RWPE1 (cell line): ENCODE measurements around the gene ERCC5.

Experiments
- CTCF ChIA-PET: fragments of 350-600 bp; sonication (Branson Sonifier 250); formaldehyde crosslinking; extraction: SDS; loops from one replicate; lab custom pipeline; 2021; lab: Yijun Ruan, JAX
- POLR2A ChIA-PET: fragments of 400-600 bp; formaldehyde crosslinking; extraction: SDS; loops from one replicate; lab custom pipeline; 2020; ENCODE audit warnings: antibody characterized with exemption; ENCODE audit not compliant: low non-redundant PET; lab: Yijun Ruan, JAX
- DNase-seq: peaks from one replicate; pipeline ENCODE4 v3.0.0; 2012; ENCODE audit warnings: low spot score
- H3K27ac ChIP-seq: fragments of 450-650 bp; 2 replicates; pipeline ENCODE4 v1.5.1; 2017
- TF ChIP-seq, protein P1 (sequence below): fragments of 450-650 bp; conservative IDR thresholded peaks from 2 replicates; pipeline ENCODE4 v1.5.1; 2017; ENCODE audit warnings: low read depth, mild to moderate bottlenecking

The ERCC5 gene

DNA sequence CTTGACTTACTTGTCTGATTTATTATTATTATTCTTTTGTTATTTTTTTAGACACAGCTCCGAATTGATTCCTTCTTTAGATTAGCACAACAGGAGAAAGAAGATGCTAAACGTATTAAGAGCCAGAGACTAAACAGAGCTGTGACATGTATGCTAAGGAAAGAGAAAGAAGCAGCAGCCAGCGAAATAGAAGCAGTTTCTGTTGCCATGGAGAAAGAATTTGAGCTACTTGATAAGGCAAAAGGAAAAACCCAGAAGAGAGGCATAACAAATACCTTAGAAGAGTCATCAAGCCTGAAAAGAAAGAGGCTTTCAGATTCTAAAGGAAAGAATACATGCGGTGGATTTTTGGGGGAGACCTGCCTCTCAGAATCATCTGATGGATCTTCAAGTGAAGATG lies 29.4 kb downstream of the ERCC5 start:
- no peak for DNase-seq
- POLR2A ChIA-PET, result no interaction called here
- CTCF ChIA-PET, result no interaction called here
- no peak overlapping the region for H3K27ac ChIP-seq
- TF ChIP-seq, protein P1, sequence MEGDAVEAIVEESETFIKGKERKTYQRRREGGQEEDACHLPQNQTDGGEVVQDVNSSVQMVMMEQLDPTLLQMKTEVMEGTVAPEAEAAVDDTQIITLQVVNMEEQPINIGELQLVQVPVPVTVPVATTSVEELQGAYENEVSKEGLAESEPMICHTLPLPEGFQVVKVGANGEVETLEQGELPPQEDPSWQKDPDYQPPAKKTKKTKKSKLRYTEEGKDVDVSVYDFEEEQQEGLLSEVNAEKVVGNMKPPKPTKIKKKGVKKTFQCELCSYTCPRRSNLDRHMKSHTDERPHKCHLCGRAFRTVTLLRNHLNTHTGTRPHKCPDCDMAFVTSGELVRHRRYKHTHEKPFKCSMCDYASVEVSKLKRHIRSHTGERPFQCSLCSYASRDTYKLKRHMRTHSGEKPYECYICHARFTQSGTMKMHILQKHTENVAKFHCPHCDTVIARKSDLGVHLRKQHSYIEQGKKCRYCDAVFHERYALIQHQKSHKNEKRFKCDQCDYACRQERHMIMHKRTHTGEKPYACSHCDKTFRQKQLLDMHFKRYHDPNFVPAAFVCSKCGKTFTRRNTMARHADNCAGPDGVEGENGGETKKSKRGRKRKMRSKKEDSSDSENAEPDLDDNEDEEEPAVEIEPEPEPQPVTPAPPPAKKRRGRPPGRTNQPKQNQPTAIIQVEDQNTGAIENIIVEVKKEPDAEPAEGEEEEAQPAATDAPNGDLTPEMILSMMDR, result no peak

DNA sequence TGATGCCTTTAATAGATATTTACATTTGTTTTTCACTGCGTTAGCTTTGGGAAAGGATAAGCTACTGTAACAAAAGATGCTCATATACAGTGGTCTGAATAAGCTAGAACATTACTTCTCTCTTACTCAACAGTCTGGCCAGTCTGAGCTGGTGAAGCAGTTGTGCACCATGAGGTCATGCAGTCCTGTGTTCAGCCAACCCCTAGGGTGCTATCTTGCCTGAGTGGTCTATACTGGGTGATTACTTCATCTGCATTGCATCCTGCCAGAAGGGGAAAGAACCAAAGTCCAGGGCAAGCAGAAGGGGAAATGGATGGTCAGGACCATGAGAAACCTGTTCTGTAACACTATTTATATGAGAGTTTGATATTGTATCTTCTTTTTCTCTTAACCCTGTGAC lies 31.5 kb downstream of the ERCC5 start:
- H3K27ac ChIP-seq, result no peak overlapping the region
- DNase-seq, result no peak
- ChIA-PET POLR2A (no interaction called here), CTCF (no interaction called here)
- TF ChIP-seq, protein P1, result no peak

DNA sequence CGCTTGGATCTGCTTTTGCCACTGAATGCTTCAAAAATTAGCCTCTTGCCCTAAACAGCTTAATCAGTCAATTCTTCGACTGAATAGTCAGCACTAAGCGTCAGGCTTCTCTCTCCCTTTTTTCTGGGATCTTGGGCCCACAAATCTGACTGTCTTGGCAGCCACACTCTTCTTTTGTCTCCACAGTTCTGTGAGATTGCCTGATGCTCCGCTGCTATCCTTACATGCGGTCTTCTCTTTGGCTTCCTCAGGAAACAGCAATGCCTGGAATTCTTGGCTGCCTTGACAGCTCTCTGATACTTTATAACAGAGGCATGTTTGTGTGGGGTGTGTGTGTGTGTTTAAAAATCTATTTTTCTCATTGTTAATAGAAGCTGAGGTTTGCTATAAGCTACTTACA lies 32.6 kb downstream of the ERCC5 start:
- POLR2A ChIA-PET, result no interaction called here

DNA sequence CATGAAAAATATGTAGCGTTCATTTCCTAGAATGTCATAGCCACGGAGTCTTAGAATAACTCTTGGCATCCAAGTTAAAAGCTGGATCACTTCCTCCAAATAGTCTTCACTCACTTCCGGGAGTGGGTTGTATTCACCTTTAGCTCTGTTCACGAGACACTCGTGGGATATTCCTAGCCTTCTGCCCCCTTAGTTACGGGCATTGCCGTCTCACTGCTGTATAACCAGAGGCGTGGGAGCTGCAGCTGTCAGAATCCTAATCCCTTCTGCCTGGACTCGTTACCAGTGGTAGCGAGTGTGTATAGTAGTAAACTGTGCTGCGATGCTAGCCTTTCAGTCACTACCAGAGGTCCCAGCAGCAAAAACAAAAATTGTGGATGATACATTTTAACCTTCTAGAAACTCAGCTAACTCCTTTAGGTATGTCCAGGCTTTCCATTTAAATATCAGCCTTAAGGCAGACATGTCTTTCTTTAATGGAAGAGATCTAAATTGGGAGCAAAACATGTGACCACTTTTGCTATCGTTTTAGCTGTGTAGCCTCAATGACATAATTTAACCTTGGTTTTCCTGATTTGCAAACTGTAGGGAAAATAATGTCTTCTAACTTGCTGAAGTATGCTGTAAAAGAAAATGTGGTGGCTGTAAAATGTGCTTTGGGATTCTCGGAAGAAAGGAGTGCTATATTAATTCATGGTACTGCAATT lies 34.1 kb downstream of the ERCC5 start:
- H3K27ac ChIP-seq, result no peak overlapping the region
- TF ChIP-seq, protein P1, result no peak
- ChIA-PET CTCF (interaction anchor here (2.4 kb wide), 1 partner anchor 9 kb away, joined by 12 read pairs; no protein-coding TSS in a partner anchor), POLR2A (no interaction called here)
- no peak for DNase-seq

More for the DNA sequence above, 32.6 kb downstream of the ERCC5 start:
- no peak for DNase-seq
- TF ChIP-seq, protein P1, result no peak
- CTCF ChIA-PET, result no interaction called here
- H3K27ac ChIP-seq, result no peak overlapping the region

DNA sequence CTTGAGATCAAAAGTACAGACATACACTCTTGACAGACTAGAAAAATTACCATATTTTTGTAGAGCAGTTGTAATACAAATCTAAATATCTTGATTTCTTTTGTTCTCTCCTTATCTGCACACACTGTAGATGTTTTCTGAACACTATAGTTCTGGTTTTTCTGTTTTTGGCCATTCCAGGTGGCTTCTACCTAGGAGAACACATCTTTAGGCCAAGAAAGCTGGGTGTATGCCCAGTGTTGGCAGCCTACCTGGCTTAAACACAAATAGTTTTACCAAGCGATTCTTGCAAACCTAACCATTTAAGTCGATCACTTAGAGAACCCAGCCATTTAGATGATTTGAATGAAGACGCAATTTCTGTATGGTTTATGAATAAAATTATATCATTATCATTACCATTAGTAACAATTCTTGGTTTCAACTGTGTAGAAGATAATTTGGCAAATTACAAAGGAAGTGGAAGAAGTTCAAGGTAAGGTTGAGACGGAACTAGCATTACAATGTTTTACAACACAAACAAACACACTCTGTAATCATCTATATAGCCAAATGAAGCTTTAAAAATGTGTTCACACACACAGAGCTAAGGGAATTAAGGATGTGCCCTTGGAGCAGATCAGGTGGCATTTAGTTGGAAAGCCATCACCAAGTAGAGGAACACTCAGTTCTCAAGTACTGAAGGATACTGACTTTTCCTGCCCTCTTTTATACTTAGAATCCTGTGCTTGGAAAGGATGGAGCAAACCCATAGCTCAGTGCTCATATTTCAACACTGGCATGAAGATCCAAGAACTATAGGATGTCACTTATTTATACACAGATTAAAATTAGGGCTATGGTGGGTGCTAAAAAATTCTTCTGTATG lies 36.2 kb downstream of the ERCC5 start:
- CTCF ChIA-PET, result interaction anchor here (2.4 kb wide), 1 partner anchor 12 kb away, joined by 12 read pairs; no protein-coding TSS in a partner anchor

DNA sequence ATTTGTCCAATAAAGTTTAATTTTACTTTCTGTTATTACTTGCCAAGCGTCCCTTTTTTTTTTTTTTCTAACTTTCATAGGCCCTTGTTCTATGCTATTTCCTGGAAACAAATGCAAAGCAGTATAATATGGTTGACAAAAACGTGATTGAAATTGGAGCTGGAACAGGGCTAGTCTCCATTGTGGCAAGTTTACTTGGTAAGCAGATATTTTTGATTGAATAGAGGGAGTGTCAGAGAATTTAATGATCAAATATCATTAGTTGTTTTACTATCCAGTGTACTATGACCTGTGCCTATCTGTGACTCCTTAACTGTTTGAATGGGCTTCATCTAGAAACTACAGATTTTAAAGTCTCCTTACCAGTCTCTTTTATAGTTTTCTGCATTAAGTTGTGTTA lies 46.7 kb downstream of the ERCC5 start:
- TF ChIP-seq, protein P1, result no peak
- POLR2A ChIA-PET, result no interaction called here
- no peak for DNase-seq
- no peak overlapping the region for H3K27ac ChIP-seq
- CTCF ChIA-PET, result interaction anchor here (0.7 kb wide), 1 partner anchor 421 kb away, joined by 3 read pairs; no protein-coding TSS in a partner anchor

More for the DNA sequence above, 36.2 kb downstream of the ERCC5 start:
- TF ChIP-seq, protein P1, result no peak
- DNase-seq, result no peak
- POLR2A ChIA-PET, result no interaction called here
- H3K27ac ChIP-seq, result no peak overlapping the region
